HFFc6 (cell line): ENCODE measurements around the gene CCDC137. TPM values are rescaled to one million over a fixed set of nuclear protein-coding genes. Genes with fewer than 3 reads are reported as not detected.

ENCODE experiments used
- DNase-seq: peaks from one replicate; pipeline ENCODE4 v3.0.0-alpha.2; 2018
- H3K27ac Mint-ChIP-seq: 2 replicates; pipeline ENCODE4 v1.8.0; 2020; ENCODE audit warnings: mild to moderate bottlenecking, mixed read lengths
- H3K27me3 Mint-ChIP-seq: 2 replicates; pipeline ENCODE4 v1.8.0; 2021; ENCODE audit warnings: mild to moderate bottlenecking, moderate library complexity, mixed read lengths; ENCODE audit not compliant: insufficient read depth
- H3K36me3 Mint-ChIP-seq: 2 replicates; pipeline ENCODE4 v1.8.0; 2021; ENCODE audit warnings: low read depth, mixed read lengths
- H3K4me1 Mint-ChIP-seq: 2 replicates; pipeline ENCODE4 v1.8.0; 2020; ENCODE audit warnings: low read depth, mixed read lengths
- H3K4me3 Mint-ChIP-seq: 2 replicates; pipeline ENCODE4 v1.8.0; 2020; ENCODE audit warnings: mild to moderate bottlenecking, moderate library complexity, mixed read lengths
- H3K9me3 Mint-ChIP-seq: 2 replicates; pipeline ENCODE4 v1.8.0; 2020; ENCODE audit warnings: mild to moderate bottlenecking, mixed read lengths
- total RNA-seq, 6 experiments: library from RNA; stranded (reverse); fragmentation: NEBNext Ultra II Directional; extraction: Animal tissue kit (Norgen Biotek cat#: 25700); gene quantifications; 2 replicates in 1 of 6; 3 replicates in 5 of 6; pipeline ENCODE4 v1.2.3, GENCODE V29; 2021
- TF ChIP-seq, protein P1 (sequence below): fragments of 200-600 bp; sonication (generic); IDR thresholded peaks from 2 replicates; pipeline ENCODE4 v1.5.0; 2021; ENCODE audit warnings: antibody characterized with exemption, mild to moderate bottlenecking

Gene CCDC137
- total RNA-seq, 6 experiments from 2014 or later, result 22.8 to 28.8 (median 25.2) TPM

DNA sequence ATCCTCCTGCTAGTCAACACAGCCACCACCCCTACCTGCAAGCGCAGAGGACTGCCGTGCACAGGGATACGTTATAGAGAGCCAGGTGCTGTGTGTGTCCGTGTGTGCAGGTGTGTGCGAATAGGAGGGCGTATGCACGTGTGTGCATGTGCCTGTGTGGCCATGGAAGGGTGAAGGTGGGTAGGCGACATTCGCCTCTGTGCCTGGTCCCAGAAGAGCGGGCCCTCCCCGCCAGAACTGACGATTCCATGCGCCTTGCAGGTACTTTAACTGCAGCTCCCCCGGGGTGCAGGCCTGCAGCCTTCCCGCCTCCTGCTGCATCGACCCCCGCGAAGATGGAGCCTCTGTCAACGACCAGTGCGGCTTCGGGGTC lies 18.9 kb upstream of the CCDC137 start:
- peaks cover 9% of the 10 kb centered on the region for H3K4me1 Mint-ChIP-seq
- no peak overlapping the region for H3K4me3 Mint-ChIP-seq
- peaks cover 18% of the 10 kb centered on the region for H3K27me3 Mint-ChIP-seq
- peaks cover 4% of the 10 kb centered on the region; the same call in 1 of the 2 replicates for H3K36me3 Mint-ChIP-seq
- no peak for DNase-seq
- H3K27ac Mint-ChIP-seq, result no peak overlapping the region
- TF ChIP-seq, protein P1, sequence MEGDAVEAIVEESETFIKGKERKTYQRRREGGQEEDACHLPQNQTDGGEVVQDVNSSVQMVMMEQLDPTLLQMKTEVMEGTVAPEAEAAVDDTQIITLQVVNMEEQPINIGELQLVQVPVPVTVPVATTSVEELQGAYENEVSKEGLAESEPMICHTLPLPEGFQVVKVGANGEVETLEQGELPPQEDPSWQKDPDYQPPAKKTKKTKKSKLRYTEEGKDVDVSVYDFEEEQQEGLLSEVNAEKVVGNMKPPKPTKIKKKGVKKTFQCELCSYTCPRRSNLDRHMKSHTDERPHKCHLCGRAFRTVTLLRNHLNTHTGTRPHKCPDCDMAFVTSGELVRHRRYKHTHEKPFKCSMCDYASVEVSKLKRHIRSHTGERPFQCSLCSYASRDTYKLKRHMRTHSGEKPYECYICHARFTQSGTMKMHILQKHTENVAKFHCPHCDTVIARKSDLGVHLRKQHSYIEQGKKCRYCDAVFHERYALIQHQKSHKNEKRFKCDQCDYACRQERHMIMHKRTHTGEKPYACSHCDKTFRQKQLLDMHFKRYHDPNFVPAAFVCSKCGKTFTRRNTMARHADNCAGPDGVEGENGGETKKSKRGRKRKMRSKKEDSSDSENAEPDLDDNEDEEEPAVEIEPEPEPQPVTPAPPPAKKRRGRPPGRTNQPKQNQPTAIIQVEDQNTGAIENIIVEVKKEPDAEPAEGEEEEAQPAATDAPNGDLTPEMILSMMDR, result no peak
- peaks cover 10% of the 10 kb centered on the region for H3K9me3 Mint-ChIP-seq

DNA sequence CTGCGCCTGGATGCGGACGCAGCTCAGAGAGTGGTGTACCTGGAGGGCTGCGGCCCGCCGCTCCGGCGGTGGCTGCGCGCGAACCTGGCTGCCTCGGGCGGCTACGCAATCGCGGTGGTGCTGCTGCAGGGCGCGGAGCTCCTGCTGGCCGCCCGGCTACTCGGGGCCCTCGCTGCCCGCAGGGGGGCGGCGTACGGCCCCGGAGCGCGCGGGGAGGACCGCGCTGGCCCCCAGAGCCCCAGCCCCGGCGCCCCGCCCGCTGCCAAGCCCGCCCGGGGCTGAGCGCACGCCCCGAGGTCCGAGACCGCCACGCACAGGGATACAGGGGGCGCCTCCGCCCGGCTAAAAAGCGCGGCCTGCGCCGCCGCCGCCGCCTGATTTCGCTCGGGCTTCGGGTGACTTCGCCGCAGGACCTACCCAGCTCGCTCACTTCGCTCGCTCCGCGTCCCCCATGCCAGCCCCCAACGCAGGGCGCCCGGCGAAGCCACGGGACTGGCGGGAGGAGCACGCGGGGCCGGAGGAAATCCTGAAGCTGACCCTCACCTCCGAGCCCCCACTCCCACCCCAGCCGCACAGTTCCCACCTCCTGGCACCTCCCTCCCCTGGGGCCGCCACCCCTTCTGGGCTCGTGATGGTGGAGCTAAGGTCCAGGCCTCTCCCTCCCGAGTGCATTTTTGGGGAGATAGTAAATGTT lies 18.4 kb upstream of the CCDC137 start:
- peaks cover 9% of the 10 kb centered on the region for H3K4me1 Mint-ChIP-seq
- H3K4me3 Mint-ChIP-seq, result no peak overlapping the region
- H3K9me3 Mint-ChIP-seq, result peaks cover 10% of the 10 kb centered on the region
- H3K27ac Mint-ChIP-seq, result no peak overlapping the region
- peaks cover 4% of the 10 kb centered on the region; the same call in 1 of the 2 replicates for H3K36me3 Mint-ChIP-seq
- DNase-seq, result no peak
- TF ChIP-seq, protein P1, result no peak
- peaks cover 18% of the 10 kb centered on the region for H3K27me3 Mint-ChIP-seq

DNA sequence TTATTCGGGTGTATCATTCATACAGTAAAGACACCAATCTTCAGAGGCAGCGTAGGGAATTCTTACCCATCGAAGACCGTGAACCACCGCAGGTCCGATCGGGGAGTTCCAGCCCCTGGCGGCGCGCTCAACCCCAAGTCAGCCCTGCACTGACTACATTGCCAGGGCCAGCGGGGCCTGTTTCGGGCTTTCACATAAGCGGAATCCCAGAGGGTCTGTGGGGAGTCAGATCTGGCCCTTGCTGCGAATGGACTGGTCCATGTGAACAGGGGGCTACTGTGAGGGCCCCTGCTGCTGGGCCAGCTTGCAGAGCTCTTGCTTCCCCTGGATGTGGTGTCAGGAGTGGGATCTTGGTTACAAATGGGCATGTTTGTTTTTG lies 17.8 kb upstream of the CCDC137 start:
- H3K4me3 Mint-ChIP-seq, result no peak overlapping the region
- no peak overlapping the region for H3K27ac Mint-ChIP-seq
- H3K27me3 Mint-ChIP-seq, result peaks cover 19% of the 10 kb centered on the region
- peaks cover 10% of the 10 kb centered on the region for H3K9me3 Mint-ChIP-seq
- H3K4me1 Mint-ChIP-seq, result peaks cover 9% of the 10 kb centered on the region
- peaks cover 4% of the 10 kb centered on the region; the same call in 1 of the 2 replicates for H3K36me3 Mint-ChIP-seq
- no peak for DNase-seq
- TF ChIP-seq, protein P1, result no peak

DNA sequence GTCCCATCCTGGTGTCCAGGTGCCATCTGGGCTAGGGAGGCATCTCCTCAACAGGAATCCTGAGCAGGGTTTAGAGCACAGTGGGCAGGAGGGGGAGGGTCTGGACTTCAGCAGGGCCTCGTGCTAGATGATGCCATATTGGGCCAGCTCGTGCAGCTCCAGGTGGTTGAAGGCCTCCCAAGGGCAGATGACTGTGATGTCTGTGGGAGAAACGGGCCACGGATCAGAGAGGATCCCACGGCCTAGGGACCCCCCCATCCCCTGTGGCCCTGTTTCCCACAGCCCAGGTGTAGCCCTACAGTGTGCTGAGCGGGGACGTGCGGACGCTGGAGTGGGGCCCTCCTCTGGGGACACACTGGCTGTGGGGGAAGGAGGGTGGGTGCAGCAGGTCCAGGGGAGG lies 15.6 kb upstream of the CCDC137 start:
- Mint-ChIP-seq H3K27me3 (peaks cover 19% of the 10 kb centered on the region), H3K9me3 (peaks cover 10% of the 10 kb centered on the region), H3K4me3 (no peak overlapping the region), H3K4me1 (peaks cover 9% of the 10 kb centered on the region), H3K36me3 (peaks cover 4% of the 10 kb centered on the region; the same call in 1 of the 2 replicates), H3K27ac (no peak overlapping the region)
- no peak for DNase-seq
- TF ChIP-seq, protein P1, result no peak

DNA sequence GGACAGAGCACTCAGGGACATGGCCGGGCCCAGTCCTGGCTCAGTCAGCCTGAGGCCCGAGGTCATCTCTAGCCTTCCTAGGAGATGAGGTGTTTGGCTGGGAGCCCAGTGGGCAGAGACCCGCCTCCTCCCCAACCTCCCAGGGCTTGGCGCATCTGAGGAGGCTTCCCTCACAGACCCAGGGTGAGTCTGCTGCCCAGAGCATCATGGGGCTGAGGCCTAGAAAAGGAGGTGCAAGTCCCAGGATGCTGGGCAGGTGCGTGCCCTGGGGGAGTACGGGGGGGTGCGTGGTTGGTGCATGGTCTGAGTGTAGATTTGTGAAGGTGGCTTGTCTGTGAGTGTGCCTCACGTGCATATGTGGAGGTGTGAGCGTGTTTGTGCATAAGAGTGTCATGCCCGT lies 14.8 kb upstream of the CCDC137 start:
- H3K36me3 Mint-ChIP-seq, result peaks cover 4% of the 10 kb centered on the region; the same call in 1 of the 2 replicates
- peak; percentile 84 for DNase-seq
- H3K4me3 Mint-ChIP-seq, result peak overlapping the region; percentile 5; the same call in 1 of the 2 replicates
- peaks cover 9% of the 10 kb centered on the region for H3K4me1 Mint-ChIP-seq
- peaks cover 19% of the 10 kb centered on the region for H3K27me3 Mint-ChIP-seq
- peaks cover 10% of the 10 kb centered on the region for H3K9me3 Mint-ChIP-seq
- TF ChIP-seq, protein P1, result no peak
- H3K27ac Mint-ChIP-seq, result peak overlapping the region; percentile 18
